ENCODE results near the gene COX7B2.

- no peak for TF ChIP-seq CTCF (IDR thresholded peaks at IDR 0.05)
- TF ChIP-seq POLR2A (IDR thresholded peaks at IDR 0.05): no peak
These were observed 47.4 kb upstream of the COX7B2 start for GRCh38 chr4:46956451-46956850.

Measured in esophagus squamous epithelium (tissue), 4 donors.